HG02970 (cell line): ENCODE measurements around the gene KRT9.
"Not testable (repeated sequence)": the region's sequence is repeated elsewhere in the genome, so short reads cannot be mapped to it uniquely, and the experiment has no call there.

Experiments
- ATAC-seq: cut with Tn5 transposase; IDR thresholded peaks from one replicate; pipeline ENCODE4 v1.9.1; 2021; ENCODE audit warnings: mild to moderate bottlenecking, moderate library complexity, moderate number of reproducible peaks; ENCODE audit not compliant: unreplicated experiment, low FRiP score

KRT9 gene

DNA sequence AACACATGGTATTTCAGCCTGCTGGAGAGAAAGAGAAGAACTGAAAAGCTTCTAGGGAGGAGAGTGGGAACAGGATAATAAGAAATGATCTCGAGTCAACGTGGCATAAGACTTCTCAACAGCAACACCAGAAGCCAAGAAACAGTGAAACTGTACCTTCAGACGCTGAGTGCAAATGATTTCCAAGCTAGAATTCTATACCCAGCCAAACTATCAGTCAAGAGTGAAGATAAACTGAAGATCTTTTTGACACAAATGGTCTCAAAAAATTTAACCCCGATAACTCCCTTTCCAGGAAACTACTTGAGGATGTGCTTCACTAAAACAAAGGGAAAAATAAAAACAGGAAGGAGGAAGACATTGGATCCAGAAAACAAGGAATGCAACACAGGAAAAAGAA, 35.1 kb upstream of the KRT9 start:
- not testable (repeated sequence) for ATAC-seq

DNA sequence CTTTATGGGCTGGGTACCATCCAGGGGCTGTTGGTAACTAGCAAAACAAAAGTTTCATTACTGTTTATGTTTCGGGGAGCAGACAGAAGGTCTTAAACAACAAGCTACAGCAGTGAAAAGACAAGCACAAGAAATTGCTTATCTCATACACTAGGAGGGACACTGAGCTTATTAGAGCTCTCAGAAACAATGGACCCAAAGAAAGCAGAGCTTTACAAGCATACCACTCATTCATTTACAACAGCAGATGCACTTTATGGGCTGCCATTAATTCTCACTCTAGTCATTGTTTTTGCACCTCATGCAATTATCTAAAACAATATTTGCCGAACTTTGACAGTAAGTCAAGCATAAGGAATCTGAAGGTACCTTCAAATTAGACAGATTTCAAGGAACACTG, 30.7 kb upstream of the KRT9 start:
- no peak for ATAC-seq

DNA sequence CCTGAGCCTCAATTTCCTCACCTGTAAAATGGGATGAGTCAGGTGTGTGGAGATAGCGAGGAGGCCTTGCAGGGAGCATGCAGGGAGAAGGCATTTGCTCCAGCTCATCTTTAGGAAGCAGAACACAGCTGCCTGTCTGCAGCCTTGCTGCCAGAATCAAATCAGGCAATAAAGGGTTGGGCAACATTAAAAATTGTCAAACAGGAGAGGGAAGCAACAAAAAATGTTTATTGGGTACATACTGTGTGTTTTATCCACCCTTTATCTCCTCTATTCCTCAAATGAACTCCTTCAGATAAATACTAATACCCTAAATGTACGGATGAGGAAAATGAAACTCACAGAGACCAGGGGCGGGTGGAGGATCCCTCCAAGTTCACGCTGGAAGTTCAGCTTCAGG, 28.5 kb upstream of the KRT9 start:
- no peak for ATAC-seq

DNA sequence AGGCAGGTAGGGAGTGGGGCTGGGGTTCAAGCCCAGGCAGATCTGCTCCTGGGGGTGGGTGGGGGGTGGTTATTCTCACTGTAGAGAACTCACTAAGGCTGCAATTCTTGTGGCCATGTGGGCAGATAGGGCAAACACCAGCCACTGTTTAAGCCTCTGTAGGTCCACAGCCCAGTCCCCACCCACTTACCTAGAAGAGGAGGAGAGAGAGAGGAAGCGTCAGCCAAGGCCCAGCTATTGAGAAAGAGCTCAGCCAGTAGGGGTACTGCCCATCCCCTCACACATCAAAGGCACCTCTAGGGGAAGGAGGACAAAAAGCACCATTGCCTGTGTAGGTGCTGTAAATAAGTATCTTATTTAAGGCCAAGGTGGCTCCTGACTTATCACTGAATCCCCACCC, 27.8 kb upstream of the KRT9 start:
- no peak for ATAC-seq

DNA sequence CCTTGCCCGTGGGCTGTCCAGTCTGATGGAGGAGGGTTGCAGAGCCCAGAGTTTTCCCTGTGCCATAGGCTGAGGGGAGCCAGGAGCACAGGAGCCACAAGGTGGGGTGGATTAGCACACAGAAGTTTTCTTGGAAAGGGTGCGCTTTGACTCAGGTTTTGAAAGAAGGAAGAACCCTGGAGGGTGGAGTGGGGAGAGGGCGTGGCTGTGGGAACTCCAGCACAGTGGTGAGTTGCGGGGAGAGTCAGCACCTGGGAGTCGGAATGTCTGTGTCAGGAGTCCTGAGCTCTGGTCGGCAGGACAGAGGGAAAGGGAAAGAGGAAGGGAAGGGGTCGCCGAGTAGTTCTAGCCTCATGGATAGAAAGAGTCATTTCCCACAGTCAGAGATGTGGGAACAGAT, 23.7 kb upstream of the KRT9 start:
- ATAC-seq = no peak

DNA sequence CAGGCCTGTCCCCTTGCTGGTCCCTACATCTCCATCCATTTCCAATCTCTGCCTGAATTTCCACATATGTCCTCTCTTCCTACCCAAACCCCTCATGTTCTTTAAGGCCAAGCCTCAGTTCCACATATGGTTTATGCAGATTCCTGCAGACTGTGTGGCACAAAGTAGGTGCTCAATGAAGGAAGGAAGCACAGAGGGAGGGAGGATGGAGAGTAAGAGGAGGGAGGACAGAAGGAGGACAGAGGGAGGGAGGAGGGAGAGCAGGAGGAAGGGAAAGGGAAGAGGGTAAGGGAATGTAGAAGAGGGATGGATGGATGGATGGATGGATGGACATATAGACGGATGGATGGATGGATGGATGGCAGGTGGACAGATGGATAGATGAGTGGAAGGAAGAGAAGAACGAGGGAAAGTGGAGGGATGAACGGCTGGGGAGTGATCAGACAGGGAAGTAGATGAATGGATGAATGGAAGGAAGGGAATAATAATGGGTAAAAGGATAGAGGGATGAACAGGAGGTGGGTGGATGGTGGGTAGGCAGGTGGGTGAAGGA, 22.6 kb upstream of the KRT9 start:
- ATAC-seq = no peak

DNA sequence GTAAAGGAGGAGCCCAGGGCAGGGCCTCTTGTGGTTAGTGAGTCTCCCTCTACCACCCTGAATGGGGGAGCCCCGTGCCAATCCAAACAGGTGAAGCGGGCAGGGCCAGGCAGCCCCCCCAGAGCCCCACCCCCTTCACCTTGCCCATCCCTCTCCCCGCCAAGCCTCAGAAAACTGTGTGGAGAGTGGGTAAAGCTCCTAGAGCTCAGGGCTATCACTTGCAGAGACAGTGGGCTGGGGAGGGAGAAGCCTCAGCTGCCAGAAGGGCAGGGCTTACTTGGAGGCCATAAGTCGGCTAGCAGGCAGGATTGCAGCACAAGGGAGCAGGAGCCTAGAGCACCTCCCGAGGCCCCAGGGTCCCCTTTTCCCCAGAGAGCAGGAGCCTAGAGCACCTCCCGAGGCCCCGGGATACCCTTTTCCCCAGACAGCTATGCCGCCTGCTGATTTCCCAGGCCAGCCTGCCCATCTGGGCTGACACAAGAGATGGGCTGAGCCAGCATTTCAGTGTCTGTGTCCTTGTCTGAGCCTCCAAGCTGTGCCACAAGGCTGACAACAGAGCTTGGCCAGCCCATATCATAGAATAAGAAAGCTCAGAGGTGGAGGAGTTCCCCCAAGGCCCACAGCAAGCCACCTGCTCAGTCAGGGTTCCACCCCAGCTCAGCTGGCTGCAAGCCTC, 21.6 kb upstream of the KRT9 start:
- no peak for ATAC-seq

DNA sequence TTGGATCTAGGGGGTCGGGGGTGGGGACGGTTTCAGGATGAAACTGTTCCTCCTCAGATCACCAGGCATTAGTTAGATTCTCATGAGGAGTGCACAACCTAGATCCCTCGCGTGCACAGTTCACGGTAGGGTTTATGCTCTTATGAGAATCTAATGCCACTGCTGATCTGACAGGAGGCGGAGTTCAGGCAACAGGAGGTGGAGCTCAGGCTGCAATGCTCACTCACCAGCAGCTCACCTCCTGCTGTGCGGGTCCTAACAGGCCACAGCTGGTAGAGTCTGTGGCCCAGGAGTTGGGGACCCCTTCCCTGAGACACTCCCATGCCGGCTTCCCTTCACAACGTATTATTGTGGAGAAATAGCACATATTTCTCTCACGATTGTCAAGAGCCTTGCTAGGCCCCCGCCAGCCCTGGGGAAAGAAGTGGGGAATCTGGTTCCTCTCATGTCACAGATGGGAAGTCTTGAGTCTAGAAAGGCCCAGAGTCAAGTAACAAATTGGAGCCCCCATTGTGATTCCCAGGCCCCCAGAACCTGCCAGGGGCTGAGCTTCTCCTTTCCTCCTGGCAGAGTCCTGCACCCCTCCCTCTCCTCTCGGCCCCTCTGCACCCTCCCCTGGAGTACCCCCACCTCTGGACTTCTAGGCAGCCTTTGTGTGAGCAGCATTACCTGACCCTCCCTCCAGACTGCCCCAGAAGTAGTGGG, 20.9 kb upstream of the KRT9 start:
- no peak for ATAC-seq

DNA sequence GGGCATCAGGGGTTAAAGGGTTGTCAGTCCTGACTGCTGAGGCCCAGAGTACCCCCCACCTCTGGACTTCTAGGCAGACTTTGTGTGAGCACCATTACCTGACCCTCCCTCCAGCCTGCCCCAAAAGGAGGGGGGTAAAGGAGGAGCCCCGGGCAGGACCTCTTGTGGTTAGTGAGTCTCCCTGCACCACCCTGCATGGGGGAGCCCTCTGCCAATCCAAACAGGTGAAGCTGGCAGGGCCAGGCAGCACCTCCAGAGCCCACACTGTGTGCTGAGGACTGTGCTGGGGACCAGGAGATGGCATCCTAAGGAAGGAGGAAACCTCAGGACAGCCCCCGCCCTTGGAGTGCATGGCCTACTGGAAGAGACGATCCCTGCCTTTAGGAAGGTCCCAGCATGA, 17.4 kb upstream of the KRT9 start:
- no peak for ATAC-seq

DNA sequence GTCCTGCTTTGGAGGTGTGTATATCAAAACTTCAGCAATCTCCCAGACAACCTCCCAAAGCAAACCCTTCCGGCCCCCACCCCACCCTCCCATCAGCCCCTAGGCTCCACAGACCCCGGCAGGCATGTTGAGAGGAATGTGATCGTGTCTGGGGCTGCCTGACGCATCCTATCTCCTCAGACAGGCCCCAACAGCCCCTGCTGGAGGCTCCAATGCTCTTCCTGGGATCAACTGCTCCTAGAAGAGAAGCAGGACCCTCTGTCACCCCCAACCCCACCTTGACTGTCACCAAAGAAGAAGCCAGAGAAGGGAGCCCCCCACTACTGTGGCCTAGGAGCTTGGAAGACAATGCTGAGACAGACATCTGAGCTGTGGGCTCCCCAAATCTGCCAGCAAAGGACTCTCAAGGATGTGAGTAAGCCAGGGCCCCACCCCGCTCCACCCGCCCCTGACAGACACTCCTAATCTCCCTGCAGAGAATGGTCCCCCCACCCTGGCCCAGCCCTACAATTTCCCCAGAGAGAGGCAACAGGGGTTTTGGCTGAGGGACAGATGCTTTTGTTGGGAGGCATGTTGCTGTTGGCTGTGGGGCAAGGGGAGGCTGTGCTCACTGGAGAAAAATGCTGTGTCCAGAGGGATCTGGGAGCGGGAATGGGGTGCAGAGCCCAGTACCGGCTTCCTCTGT, 16.4 kb upstream of the KRT9 start:
- ATAC-seq = no peak

DNA sequence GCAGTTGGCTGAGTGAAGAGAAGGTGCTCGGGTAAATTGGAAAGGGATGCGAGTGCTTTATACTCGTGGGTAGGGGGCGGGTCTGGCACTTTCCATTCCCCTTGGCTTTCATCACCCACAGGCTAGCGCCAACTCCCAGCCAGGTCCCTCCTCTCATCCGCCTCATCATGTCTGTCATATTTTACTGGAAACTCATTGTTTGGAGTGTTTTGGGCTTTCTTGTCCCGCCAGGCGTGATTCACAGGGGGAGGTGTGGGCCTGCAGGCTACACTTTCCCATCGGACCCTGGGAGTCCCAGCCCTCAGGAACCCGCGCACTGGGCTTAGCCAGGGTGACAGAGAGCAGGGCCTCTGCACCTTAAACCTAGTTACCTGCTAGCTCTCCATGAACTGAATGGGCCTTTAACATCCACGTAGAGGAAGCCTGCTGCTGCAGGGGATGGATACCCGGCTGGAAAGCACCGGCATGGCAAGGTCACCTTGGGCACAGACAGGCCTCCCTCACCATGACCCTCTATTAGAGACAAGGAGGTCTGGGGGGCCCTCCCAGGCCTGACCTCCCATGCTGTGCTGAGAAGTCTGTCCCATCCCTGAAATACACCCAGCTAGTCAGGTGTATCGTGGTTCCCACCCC, 15.1 kb upstream of the KRT9 start, which contains the start of gene KRT14:
Gene KRT14 (minus strand): TSS at position 33 of the 633 bp plus-strand sequence. CDS start 61 bp downstream, outside the sequence.
- no peak for ATAC-seq

DNA sequence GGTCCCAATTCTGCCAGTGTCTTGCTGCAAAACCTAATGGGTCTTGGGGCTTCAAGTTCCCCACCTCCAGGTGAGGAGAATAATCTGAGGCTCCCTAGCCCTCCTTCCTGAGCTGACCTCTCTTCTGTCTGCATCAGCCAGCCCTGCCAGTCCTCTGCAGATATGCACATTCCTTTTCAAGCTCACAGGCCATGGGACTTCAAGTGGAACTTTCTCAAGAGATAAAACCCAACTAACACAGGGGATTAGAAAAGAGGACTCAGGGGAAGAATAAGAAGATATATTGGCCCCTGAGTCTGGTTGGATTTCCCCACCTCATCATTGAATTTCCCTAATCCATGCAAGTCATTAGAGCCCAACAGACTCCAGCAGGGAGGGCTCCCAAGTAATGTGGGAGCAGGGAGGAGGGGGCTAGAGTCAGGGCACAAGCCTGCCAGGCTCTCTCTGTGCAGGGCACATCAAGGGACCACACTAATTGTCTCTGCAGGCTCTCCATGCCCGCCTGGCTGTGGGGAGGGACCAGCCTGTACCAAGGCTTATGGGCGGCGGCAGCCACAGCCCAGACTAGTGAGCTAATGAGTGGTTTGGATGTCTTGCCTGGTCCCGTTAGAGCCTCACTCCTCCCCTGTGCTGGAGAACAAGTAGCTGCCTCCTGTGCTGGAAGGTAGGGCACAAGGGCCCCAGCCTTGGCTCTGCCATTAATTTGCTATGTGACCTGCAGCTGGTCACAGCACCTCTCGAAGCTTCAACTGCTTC, 13.6 kb upstream of the KRT9 start:
- no peak for ATAC-seq

DNA sequence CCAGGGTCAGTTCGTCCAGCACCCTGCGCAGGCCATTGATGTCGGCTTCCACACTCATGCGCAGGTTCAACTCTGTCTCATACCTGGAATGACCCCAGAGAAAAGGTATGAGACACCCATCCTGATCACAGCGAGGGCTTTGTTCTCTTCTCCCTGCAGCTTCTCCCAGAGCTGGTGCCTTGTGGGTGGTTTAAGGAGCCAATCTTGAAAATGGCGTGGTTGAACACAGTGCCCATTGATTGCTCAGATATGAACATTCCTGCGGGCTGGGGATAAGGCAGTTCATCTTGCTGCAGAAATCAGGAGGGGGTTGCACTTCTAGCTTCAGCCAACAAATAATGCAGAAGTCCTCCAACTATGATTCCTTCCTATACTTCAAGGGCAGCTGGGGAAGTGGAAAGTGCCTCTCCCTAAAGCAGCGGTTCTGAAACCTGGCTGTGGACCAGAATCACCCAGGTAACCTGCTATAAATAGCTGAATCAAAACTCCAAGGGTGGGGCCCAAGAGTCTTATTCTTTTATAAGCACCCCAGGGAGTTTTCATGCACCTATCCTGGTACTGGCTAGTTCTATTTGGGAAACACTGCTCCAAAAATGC, 12.6 kb upstream of the KRT9 start:
- not testable (repeated sequence) for ATAC-seq

DNA sequence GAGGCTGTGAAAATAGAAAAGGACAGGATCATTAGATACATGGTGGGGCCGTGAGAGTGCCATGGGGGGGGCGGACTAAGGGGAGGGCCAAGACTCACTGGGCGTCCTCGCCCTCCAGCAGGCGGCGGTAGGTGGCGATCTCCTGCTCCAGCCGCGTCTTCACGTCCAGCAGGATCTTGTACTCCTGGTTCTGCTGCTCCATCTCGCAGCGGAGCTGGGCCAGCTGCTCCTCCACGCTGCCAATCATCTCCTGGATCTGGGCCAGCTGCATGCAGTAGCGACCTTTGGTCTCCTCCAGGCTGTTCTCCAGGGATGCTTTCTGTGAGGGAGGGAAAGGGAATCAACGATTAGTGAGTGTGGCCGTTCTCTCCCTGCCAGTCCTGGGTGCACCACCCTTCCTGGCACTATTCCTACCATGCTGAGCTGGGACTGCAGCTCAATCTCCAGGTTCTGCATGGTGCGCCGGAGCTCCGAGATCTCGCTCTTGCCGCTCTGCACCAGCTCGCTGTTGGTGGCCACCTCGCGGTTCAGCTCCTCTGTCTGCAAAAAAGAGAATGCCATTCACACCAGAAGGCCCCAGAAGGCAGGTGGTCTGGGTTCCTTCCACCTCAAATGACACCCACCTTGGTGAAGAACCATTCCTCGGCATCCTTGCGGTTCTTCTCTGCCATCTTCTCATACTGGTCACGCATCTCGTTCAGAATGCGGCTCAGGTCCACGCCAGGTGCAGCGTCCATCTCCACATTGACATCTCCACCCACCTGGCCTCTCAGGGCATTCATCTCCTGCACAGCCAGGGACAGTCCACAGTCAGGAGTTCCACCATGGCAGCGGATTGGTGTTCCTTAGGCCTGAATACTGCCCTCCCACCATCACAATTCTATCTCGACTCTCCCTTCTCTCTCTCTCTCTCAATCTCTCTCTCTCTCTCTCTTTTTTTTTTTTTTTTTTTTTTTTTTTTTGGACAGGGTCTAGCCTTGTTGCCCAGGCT, 11.6 kb upstream of the KRT9 start:
- no peak for ATAC-seq

DNA sequence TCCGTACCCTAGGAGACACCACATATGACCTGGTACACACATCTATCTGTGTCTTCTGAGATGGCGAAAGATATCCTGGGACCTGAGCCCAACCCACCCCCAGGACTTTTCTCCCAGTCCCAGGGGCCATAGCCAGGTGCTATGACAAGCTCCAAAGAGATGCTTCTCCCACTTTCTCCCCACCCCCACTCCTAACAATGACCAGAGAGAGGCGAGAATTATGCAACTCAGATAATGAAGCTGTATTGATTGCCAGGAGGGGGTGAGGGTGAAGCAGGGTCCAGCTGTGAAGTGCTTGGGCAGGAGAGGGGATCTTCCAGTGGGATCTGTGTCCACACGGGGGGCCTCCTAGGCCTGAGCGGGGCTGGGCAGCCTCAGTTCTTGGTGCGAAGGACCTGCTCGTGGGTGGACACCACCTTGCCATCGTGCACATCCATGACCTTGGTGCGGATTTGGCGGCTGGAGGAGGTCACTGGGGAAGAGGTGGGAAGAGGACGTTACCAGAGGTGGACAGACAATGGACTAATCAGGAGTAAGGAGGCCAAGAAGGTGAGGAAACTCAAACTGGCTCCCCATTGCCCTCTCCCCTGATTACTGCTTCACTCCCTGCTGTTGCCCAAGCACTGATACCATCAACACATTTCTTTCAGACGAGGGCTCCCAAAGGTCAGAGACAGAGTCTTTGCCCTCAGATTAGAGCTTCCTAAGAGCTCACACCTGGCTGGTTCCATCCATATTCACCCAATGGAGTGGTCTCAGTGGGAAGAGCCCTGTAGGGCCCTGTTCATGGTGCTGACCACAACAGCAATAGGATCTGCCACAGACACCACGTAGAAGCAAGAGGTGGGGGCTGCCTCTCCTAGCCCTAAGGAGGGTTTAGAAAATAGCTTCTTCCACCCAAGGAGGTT, 10.5 kb upstream of the KRT9 start:
- ATAC-seq = not testable (repeated sequence)

DNA sequence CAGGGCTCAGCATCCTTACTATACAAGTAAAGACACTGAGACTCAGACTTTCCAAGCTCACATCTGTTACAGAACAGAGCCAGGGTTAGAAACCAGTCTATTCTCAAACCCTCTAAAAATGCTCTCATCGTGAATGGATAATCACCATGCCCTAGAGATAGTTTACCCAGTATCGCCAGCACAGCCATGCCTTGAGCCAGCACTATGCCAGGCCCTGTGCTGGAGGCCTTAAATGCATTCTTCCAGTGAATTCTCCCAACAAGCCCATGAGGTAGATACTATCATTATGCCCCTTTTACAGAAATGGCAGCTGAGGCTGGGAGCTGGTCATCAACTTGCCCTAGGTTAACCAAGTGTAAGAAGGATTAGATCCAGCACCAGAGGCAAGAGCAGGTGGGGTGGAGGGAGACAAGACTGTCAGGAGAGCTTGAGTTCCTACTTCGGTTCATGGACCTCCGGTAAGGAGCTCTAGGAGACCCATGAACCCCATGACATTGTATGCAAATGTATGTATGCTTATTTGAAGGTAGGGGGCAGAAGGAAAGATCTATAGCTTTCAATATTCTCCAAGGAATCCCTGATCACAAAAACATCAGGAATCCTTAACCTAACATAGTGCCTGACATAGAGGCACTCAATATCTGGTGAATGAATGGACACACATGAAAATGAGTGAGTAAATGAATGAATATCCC, 9.7 kb upstream of the KRT9 start:
- no peak for ATAC-seq
